Subcutaneous adipose tissue (tissue), 4 donors: ENCODE measurements around the gene POU6F2. TPM values are rescaled to one million over a fixed set of nuclear protein-coding genes. Genes with fewer than 3 reads are reported as not detected.

ENCODE experiments used
- total RNA-seq, 4 donors: library from RNA; depleted of rRNA; stranded (reverse); fragments of >200 nt; gene quantifications; one replicate each; pipeline ENCODE4 v1.1.0, GENCODE V29; 2016
- TF ChIP-seq, protein P1 (sequence below): fragments of 450-650 bp; IDR thresholded peaks from one replicate; pipeline ENCODE4 v1.5.1; 2016; ENCODE audit warnings: low read depth, mild to moderate bottlenecking, control low read depth, antibody characterized with exemption, moderate library complexity

The POU6F2 gene
- total RNA-seq, 4 donors from 2014 or later, result not detected

DNA sequence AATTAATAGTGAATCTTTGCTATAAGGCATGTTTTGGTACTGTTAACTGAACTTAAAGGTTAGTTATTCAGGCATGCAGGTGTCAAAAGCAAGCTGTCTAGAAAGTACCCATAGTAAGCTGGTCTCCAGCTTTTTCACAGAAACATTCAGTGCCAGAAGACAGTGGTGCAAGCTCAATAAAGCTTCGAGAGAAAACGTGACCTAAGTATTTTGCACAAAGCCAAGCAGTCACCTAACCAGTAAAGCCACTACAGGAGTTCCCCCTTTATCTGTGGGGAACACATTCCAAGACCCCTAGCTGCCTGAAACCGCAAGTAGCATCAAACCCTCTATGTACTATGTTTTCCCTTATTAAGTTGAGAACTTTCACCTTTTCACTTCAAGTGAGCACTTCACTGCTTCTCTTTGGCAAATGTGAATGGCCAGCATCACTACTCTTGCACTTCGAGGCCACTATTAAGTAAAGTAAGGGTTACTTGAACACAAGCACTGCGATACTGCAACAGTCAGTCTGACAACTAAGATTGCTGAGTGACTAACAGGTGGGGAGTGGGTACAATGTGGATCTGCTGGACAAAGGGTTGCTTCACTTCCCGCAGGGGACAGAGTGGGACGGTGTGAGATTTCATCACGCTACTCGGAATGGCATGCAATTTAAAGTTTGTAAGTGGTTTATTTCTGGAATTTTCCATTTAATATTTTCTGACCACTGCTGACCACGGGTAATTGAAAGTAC is 334.7 kb downstream of the POU6F2 start:
- TF ChIP-seq, protein P1, sequence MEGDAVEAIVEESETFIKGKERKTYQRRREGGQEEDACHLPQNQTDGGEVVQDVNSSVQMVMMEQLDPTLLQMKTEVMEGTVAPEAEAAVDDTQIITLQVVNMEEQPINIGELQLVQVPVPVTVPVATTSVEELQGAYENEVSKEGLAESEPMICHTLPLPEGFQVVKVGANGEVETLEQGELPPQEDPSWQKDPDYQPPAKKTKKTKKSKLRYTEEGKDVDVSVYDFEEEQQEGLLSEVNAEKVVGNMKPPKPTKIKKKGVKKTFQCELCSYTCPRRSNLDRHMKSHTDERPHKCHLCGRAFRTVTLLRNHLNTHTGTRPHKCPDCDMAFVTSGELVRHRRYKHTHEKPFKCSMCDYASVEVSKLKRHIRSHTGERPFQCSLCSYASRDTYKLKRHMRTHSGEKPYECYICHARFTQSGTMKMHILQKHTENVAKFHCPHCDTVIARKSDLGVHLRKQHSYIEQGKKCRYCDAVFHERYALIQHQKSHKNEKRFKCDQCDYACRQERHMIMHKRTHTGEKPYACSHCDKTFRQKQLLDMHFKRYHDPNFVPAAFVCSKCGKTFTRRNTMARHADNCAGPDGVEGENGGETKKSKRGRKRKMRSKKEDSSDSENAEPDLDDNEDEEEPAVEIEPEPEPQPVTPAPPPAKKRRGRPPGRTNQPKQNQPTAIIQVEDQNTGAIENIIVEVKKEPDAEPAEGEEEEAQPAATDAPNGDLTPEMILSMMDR, result no peak

DNA sequence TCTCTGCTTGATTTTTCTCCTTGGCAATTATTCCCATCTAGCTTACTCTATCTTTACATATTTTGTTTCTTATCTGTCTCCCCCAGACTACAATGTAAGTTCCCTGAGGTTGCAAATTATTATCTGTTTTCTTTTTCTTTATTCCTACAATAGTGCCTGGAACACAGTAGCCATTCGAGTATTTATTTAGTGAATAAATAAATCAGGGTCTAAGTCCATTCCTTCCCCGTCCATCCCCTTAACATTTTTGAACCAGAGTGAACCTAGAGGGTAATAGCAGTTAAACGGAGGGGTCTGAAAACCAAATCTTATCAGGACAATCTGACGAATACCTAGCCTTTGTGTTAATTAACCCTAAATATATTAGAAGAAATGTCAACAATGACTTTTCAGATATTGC is 335.7 kb downstream of the POU6F2 start:
- TF ChIP-seq, protein P1, result no peak

DNA sequence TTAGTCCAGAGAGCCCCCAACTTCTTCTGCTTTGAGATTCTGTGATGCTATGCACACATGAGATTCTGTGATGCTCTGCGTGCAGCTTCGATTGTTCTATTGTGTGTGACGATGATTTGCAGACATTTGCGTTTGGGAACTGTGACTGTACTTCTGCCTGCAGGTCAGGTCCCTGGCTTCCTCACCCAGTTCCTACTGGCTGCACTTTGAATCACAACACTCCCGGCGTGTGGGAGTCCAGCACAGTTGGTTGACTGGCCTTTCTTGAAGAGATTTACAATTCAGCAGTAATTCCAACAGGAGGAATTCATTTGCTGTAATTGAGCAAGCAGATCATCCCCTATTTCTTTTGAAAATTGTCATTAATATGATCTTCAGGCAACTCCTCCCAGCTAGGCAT is 336.3 kb downstream of the POU6F2 start:
- TF ChIP-seq, protein P1, result no peak

DNA sequence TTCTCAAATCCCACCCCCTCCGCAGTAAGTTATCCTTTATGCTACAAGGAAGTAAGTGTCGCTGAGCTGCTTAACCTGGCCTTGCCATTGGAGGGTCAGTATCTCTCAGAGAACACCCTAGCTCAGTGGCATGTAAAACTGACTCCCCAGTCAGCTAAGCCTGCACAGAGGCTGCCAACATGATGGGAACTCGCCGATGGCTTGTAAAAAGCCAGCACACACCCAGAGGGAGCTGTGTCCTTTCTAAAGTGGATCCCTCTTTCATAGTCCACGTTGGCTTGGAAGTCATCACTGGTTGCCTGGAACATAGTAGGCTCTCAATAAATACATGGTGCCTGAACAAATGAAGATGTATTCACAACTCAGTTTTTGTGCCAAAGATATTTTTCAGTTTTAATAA is 339.4 kb downstream of the POU6F2 start:
- TF ChIP-seq, protein P1, result no peak

DNA sequence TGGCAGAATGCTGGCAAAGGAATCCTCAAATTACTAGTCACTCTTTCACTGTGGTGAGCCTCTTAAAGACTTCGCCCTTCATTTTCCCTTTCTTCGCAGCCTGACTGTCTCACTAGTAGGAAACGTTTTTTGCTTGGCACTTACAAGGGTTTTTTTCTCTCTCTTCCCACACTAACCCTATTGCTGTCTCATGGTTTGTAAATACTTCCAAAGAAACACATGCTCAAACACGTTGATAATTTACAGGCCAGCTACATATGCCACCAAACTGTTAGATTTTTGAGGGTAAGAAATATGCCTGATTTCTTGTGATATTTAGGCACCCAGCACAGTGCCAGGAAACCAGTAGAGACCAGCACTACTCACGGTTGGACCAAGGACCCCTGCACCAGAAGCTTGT is 340.2 kb downstream of the POU6F2 start:
- TF ChIP-seq, protein P1, result no peak

DNA sequence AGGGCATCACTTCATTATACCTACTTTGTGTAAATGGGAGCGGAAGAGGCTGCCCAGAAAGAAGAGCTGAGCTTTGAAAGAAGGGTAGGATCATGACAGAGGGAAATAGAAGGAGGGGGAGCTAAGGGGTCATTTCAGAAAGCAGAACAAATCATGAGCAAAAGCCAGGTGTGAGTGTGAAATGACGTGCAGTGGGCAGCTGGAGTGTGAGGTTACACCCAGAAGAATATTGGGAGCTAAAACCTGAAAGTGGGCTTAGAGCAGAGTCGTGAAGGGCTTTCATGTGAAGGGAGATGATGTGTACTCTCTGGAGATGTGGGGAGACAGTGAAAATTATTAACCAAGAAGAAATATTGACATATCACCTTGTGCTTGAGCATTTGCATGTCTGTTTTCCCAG is 343.5 kb downstream of the POU6F2 start:
- TF ChIP-seq, protein P1, result no peak

DNA sequence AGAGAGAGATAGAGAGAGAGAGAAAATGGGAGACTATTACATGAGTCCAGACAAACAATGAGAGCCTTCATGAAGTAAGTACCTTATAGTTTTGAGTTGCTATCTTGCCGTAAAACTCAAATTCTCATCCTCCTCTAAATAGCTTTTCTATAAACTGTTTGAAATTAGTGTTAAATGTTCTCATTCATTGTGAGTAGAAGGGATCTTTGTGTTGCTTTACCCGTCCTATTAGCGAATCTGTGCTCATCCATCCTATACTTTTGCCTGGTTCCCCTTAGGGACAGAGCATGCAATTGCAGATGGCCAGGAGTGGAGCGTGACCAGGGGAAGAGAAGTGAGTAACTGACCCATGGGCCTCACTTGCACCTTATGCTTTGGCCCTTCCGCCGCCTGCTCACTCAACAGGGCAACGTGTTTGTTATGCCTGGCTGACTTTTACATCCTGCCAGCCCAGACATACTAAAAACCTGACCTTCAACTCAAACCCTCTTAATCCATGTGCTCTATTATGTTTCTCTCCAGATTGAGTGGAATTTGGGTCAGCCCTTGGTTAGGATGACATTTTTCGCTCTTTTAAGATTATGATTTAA is 344.3 kb downstream of the POU6F2 start:
- TF ChIP-seq, protein P1, result no peak
